HG03575 (cell line): Measurements from ENCODE around the gene FOXL1.

Experiments used
- ATAC-seq: cut with Tn5 transposase; IDR thresholded peaks from one replicate; pipeline ENCODE4 v1.9.1; 2021; ENCODE audit not compliant: unreplicated experiment, insufficient number of reproducible peaks, low FRiP score; ENCODE audit errors: extremely low read depth

FOXL1 gene

DNA sequence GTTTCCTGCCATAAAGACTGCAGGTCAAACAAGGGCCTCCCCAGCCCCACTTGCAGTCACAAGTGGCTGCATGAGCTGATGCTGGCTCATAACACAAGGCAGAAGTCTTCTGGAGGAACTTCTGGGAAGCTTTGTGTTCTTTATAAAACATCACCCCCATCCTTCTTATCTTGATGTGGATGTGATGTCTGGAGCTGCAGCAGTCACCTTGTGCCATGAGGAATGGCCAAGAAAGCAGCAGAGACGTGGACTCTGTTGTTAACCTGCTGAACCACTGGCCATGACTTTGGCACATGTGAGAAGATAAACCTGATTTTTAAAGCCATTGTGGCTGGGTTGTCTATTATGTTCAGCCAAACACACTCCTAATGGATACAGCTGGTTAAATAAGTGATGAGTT lies 41.8 kb downstream of the FOXL1 start:
- ATAC-seq = no peak

DNA sequence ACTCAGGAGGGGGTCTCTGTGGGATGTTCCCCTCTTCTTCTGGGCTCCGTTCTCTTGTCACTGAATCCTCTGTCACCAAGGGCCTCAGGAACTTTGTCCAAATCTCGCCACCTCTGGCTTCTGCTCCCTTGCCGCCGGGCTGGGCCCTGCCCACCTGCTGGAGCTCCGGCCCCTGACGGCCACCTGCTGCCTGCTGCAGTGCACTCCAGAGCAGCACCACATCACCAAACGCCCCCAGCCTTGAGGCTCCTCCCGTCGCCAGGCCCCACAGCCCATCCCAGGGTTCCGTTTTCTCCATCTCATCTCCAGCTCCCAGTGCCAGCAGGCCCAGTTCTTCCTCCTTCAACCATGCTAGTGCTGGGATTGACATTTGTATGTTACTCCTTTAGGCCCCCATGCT lies 43.6 kb downstream of the FOXL1 start:
- no peak for ATAC-seq

- ATAC-seq = no peak
These were observed 44.6 kb downstream of the FOXL1 start for GRCh38 chr16:86622700-86623615.

GRCh38 chr16:86625029-86625428 lies 46.7 kb downstream of the FOXL1 start:
- no peak for ATAC-seq

- ATAC-seq = no peak
These were observed 47.5 kb downstream of the FOXL1 start for GRCh38 chr16:86625821-86626220.

DNA sequence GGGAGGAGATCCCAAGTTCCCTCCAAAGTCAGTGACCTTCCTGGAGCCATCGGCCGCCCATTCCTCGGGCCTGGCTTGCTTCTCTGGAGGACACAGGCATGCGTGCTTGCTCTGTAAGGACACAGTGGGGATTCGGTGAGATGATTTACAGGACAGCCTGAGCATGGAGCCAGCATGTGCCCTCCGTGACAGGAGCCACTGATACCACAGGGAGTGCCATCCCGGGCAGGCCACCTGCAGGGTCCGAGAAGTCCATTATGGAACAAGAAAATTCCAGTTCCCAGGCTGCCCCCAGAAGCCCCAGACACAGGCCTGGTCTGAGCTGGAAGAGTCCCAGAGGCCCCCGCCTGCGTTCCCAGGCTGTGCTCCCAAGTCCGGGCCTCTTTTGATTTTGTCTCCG lies 47.9 kb downstream of the FOXL1 start:
- ATAC-seq = no peak

- ATAC-seq = no peak
These were observed 48.6 kb downstream of the FOXL1 start for GRCh38 chr16:86626966-86627365.

DNA sequence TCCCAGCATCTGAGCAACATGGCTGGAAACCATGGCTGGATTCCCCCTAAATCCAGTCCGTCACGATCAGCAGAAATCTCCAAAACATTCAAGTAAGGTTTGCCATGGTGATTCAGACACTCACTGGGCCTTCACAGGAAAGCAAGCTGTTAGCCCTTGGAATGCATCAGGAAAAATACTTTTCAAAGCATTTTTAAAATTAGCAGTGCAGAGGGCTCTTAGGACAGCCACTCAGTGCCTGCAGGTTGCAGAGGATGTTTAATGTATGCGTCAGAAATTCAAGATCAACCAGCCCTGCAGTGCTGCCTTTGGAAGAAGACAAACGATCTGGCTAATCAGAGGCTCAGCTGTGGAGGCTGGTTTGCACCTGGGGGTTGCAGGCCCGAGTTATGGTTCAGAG lies 50.3 kb downstream of the FOXL1 start:
- ATAC-seq = no peak

GRCh38 chr16:86630471-86630870 lies 52.1 kb downstream of the FOXL1 start:
- no peak for ATAC-seq

DNA sequence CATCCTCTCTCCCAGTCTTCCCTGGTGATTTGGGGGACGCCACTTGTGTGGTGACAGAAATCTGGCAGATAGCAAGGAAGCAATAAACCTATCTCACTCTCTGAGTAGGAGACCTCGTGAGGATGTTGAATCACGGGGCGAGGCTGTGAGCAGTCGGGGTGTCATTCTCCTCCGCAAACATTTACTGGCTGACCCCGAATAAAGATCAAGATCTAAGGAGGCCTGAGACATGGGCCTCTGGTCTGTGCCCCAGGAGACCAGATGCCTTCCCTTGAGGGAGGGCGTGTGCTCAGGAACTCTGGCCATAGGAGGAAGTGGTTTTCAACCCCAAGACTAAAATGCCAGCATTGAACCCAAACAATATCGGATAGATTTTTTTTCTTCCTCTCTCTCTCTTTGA lies 53.1 kb downstream of the FOXL1 start:
- ATAC-seq = no peak
